T1000 (cell line): ENCODE data around the gene ZNF738.
A peak's percentile ranks its signal among the peaks of the same experiment; 100 is the strongest.
"Not testable (repeated sequence)": the region's sequence is repeated elsewhere in the genome, so short reads cannot be mapped to it uniquely, and the experiment has no call there.

Experiments used
- DNase-seq: peaks from one replicate; lab custom pipeline; 2025; ENCODE audit warnings: mixed read lengths; lab: John Stamatoyannopoulos, UW

Gene ZNF738

GRCh38 chr19:21358768-21359451 lies at the start of gene ZNF738:
ZNF738 (plus strand) TSS chr19:21359000; CDS start chr19:21359141, 141 bp downstream.
- peak; percentile 79 for DNase-seq

DNA sequence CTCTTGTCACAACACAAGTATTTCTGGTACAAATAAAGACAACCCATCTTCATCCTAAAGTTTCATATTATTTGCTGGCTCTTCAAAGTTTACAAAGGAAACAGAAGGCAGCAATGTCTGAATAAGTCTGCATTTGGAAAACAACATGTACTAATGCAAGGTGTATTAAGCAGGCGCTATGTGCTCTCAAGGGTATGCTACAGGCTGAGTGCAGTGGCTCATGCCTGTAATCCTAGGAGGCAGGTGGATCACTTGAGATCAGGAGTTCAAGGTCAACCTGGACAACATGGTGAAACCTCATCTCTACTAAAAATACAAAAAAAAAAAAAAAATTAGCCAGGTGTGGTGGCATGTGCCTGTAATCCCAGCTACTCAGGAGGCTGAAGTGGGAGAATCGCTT lies 46.0 kb upstream of the ZNF738 start:
- not testable (repeated sequence) for DNase-seq

- no peak for DNase-seq
These were observed 44.1 kb upstream of the ZNF738 start for GRCh38 chr19:21314676-21315075.

- DNase-seq = no peak
These were observed 41.0 kb upstream of the ZNF738 start for GRCh38 chr19:21317821-21318220.

GRCh38 chr19:21321134-21321533 lies 37.7 kb upstream of the ZNF738 start:
- DNase-seq = no peak

DNA sequence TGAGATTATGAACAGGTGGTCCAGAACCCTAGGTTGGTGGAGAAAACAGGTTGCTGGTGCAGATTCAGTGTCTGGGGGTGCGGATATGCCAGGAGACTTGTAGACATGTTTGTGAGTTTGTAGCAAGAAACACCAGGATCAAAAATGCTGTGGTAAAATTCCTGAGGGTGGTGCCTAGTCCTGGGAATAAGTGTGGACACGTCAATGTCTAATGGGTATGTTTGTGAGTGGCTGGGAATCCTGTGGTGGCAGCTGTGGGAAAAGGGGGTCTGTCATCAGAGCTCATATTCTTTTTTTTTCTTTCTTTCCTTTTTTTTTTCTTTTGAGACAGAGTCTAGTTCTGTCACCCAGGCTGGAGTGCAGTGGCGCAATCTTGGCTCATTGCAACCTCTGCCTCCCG lies 36.8 kb upstream of the ZNF738 start:
- no peak for DNase-seq

GRCh38 chr19:21322528-21322927 lies 36.3 kb upstream of the ZNF738 start:
- no peak for DNase-seq

DNA sequence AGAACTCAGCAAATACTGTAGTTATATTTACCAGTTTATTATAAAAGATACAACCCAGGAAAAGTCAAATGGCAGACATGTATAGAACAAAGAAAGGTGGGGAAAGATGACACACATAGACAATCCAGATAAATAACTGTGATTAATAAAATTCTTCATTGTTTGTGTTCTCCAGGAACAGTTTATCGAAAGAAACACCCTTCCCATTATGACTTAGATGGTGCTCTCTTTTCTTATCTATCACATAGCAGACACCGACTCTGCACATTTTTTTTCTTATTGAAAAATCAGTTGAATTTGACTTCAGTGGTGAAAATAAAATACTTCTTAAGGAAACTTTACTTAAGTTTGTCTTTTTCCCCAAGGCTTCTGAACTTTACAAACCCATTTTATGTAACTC lies 35.8 kb upstream of the ZNF738 start:
- no peak for DNase-seq

DNA sequence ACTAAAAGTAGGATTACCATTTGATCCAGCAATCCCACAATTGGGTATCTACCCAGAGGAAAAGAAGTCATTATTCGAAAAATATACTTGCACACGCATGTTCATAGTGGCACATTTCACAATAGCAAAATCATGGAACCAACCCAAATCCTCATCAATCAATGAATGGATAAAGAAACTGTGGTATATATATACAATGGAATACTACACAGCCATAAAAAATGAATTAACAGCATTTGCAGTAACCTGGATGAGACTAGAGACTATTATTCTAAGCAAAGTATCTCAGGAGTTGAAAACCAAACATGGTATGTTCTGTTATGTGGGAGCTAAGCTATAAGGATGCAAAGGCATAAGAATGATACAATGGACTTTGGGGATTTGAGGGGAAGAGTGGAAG lies 32.6 kb upstream of the ZNF738 start:
- DNase-seq = no peak

DNA sequence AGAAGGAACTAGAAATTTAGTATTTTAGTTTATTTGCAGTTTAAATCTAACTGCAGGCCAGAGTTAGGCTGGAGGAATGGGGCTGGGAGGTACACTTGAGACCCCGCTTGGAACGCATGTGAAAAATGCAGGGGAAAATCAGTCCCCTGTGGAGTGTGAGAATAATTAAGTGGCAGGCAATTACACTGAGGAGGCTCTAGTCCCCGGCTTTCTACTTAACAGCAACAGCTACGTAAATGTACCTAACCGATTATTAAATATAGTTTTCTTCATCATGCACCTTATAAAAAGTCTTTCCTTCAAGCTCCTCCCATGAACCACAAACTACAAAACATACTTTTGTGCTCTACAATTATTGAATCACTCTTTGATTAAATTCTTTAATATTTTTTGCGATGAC lies 30.4 kb upstream of the ZNF738 start:
- no peak for DNase-seq

DNA sequence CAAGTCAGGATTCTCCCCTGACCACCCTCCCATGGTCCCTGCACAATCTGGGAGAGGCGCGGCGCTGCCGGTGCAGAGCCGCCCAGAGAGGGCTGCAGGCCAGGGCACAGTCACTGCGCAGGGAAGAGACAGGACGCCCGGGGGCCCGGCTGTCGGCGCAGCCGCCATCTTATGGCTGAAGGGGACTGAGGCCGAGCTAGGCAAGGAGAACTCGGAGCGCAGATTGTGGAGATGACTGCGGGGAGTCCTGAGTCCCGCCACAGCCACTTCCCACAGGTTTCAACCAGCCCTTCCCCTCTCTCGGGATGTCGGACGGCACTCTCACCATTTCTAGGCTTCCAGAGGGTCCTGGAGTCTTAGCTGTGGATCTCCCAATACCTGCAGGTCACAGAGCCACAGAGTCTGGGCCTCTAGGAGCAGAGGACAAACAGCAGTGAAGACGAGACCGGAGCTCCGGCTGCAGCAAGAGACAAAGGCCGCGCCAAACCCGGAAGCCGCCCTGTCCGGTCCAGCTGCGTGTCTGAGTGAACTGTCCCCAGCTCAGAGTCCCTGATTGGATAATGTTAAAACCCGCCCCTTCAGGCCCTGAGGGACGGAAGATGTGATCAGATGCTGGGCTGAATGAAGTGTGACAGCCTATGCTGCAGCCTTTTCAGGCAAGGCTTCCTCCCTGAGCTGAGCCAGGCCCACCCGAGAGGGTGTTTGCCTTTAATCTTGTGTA lies 29.8 kb upstream of the ZNF738 start, which contains the start of gene ZNF708:
TSS of gene ZNF708 (minus strand) at position 526 of the 721 bp plus-strand sequence. CDS start at position 328, 198 bp downstream.
- peak; percentile 61 for DNase-seq

DNA sequence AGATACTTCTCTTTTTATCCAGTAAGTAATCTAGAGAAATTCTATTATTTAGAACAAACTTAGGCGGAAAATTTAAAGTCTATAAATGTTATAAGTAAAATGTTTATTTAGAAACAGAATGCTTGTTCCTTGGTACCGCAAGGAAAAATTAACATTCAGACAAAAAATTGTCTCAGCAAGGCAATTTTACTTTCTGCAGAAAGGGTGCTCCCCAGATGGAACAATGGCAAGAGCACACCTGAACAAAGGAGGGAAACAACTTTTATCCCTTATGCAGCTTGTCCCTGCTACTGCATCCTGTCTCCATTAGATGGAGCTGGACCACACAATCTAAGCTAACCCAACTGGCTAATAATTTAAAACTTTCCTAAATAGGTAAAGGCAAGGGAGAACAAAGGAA lies 23.1 kb upstream of the ZNF738 start:
- no peak for DNase-seq

DNA sequence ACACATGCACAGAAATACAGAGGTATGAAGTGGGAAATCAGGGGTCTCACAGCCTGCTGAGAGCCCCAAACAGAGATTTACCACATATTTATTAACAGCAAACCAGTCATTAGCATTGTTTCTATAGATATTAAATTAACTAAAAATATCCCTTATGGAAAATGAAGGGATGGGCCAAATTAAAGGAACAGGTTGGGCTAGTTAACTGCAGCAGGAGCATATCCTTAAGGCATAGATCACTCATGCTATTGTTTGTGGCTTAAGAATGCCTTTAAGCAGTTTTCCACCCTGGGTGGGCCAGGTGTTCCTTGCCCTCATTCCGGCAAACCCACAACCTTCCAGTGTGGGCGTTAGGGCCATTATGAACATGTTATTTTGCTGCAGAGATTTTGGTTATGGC lies 14.0 kb upstream of the ZNF738 start:
- not testable (repeated sequence) for DNase-seq

- DNase-seq = no peak
These were observed 6.0 kb upstream of the ZNF738 start for GRCh38 chr19:21352830-21353229.

DNA sequence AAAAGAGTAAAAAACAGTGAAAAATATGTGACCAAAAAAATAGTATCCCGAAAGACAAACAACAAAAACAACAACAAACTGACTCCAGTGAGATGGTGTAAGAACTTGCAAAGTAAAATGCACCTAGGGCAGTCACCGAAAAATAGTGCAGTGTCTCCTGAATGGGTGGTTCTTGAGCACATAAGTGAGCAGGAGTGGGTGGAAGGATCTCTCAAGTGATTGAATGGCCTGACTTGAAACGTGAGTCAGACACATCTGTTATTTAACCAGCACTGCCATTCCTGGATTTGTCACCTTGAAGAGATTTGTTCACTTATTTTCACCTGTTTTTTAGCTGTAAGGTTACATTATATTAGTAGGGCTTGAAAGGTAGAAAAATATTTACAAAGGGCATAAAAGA lies 3.5 kb downstream of the ZNF738 start:
- no peak for DNase-seq

GRCh38 chr19:21383980-21384582 lies 25.3 kb downstream of the ZNF738 start:
- DNase-seq = no peak

- DNase-seq = no peak
These were observed 37.3 kb downstream of the ZNF738 start for GRCh38 chr19:21396121-21396520.

- peak; percentile 81 for DNase-seq
These were observed 38.2 kb downstream of the ZNF738 start, which contains the start of gene ZNF493 for GRCh38 chr19:21396893-21397572. ZNF493 (plus strand) TSS chr19:21397133; CDS start chr19:21397238, 105 bp downstream.

- no peak for DNase-seq
These were observed 40.1 kb downstream of the ZNF738 start for GRCh38 chr19:21398851-21399250.

GRCh38 chr19:21402303-21402985 lies 43.6 kb downstream of the ZNF738 start:
- no peak for DNase-seq

- DNase-seq = no peak
These were observed 51.4 kb downstream of the ZNF738 start for GRCh38 chr19:21410166-21410565.

GRCh38 chr19:21422244-21422643 lies 63.4 kb downstream of the ZNF738 start:
- no peak for DNase-seq
